Measurements from ENCODE around the gene SCN1B.

DNA sequence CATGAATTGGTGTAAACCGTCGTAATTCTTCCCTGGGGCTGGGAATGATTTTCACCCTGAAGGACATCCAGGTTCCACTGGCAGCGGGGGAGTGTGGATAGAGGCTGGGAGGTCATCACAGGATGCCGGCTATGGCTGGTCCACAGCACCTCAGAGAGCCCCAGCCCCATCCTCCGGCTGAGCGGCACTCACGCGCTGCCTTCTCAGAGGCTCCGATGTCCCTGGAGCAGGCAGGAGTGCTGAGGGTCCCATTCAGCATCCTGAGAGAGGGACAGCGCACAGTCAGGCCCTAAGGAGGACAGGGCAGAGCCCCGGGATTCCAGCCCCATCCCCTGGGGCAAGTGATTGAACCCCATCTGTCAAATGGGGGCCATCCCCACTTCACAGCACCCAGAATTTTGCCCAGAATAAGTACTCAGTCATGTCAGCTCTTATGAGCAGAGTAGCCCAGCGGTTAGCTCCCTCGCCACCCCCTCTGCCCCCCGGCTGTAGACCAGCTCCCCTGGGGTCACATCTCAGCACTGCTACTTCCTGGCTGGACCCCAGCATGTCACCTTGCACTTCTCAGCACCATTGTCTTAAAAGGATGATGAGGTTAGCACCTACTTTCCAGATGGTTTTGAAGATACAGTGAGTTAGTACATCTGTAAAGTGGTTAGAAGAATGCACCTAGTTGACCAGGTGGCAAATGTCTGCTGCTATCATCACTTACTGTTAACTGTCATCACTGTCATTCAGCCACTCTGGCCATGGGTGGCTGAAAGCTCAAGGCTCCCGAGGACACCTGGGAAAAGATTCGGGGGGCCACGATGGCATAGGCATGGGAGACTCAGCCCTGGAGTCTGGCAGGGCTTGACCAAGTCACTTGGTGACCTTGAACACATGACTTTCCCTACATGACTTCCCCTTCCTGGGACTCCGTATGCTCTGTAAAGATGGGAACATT is 18.3 kb upstream of the SCN1B start:
- TF ChIP-seq CTCF (tag by site-specific recombination; IDR thresholded peaks at IDR 0.05) (no peak), ZNF19 (tag by site-specific recombination; IDR thresholded peaks at IDR 0.05; ENCODE audit: low read depth) (no peak), ZBTB21 (tag by site-specific recombination; IDR thresholded peaks at IDR 0.05) (no peak), ZNF747 (tag by site-specific recombination; IDR thresholded peaks at IDR 0.05) (no peak), ZNF211 (tag by site-specific recombination; IDR thresholded peaks at IDR 0.05; ENCODE audit: low read depth) (no peak), TSHZ1 (tag by site-specific recombination; IDR thresholded peaks at IDR 0.05; ENCODE audit: borderline replicate concordance) (no peak), ZNF175 (tag by site-specific recombination; IDR thresholded peaks at IDR 0.05) (no peak), KLF1 (tag by site-specific recombination; IDR thresholded peaks at IDR 0.05) (no peak), MZF1 (tag by site-specific recombination; IDR thresholded peaks at IDR 0.05; ENCODE audit: borderline replicate concordance) (no peak), INSM2 (tag by site-specific recombination; IDR thresholded peaks at IDR 0.05) (no peak), ZNF558 (tag by site-specific recombination; IDR thresholded peaks at IDR 0.05) (no peak)

Measured in HEK293 (cell line).